Activated naive CD4-positive, alpha-beta T cell treated with Interleukin-2 at 50 U/mL for 16 hours (primary cell): ENCODE measurements around the gene CAMSAP2.

Experiments
- DNase-seq: peaks from one replicate; pipeline ENCODE4 v3.0.0-alpha.2; 2020

CAMSAP2 gene, protein sequence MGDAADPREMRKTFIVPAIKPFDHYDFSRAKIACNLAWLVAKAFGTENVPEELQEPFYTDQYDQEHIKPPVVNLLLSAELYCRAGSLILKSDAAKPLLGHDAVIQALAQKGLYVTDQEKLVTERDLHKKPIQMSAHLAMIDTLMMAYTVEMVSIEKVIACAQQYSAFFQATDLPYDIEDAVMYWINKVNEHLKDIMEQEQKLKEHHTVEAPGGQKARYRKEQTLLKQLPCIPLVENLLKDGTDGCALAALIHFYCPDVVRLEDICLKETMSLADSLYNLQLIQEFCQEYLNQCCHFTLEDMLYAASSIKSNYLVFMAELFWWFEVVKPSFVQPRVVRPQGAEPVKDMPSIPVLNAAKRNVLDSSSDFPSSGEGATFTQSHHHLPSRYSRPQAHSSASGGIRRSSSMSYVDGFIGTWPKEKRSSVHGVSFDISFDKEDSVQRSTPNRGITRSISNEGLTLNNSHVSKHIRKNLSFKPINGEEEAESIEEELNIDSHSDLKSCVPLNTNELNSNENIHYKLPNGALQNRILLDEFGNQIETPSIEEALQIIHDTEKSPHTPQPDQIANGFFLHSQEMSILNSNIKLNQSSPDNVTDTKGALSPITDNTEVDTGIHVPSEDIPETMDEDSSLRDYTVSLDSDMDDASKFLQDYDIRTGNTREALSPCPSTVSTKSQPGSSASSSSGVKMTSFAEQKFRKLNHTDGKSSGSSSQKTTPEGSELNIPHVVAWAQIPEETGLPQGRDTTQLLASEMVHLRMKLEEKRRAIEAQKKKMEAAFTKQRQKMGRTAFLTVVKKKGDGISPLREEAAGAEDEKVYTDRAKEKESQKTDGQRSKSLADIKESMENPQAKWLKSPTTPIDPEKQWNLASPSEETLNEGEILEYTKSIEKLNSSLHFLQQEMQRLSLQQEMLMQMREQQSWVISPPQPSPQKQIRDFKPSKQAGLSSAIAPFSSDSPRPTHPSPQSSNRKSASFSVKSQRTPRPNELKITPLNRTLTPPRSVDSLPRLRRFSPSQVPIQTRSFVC (N-terminal part only)

DNA sequence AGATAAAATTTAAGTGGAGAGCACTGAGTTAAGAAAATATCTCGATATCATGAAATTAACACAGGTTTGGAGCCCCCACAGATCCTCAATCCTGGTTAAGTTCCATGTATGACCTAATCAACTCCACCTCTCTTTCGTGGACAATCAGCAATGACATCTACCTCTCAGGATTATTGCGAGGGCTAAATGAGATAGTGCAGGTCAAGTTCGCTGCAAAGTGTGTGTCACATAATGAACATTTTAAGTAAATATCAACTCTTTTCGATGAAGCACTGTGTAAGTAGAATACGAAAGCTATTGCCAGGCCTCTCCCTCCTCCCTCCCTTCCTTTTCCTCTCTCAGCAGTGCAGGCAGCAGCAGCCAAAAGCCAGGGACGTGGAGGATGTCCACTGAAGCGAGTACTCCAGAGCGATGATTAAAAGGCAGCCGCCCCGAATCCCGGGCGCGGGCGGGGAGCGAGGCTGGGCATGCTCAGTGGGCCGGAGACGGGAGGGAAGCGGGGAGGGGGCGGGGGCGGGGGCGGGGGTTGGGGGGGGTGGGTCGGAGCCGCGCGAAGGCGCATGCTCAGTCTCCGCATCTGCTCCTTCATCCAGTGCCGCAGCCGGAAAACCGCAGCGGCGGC, at the start of gene CAMSAP2:
Gene CAMSAP2, plus strand, starts transcription at position 567 of the 622 bp plus-strand sequence. CDS start 935 bp downstream, outside the sequence.
- peak; percentile 67 for DNase-seq

DNA sequence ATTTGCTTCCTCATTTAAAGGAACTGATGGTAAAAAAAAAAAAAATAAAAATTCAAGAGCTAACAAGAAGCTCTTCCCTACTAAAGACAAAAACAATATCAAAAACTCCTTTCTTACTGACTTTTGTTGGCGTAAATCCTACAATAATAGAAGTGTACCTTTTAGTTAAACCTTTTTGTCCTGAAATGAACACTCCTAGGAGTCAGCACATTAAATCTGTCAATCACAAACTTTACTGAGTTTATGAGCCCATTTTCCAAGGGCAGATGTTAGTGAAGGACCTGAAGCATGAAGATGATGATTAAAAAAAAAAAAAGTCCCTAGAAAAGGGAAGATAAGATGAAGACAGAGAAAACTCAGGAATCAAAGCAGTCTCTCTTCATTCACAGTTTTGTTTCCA, 46.4 kb upstream of the CAMSAP2 start:
- DNase-seq, result no peak

DNA sequence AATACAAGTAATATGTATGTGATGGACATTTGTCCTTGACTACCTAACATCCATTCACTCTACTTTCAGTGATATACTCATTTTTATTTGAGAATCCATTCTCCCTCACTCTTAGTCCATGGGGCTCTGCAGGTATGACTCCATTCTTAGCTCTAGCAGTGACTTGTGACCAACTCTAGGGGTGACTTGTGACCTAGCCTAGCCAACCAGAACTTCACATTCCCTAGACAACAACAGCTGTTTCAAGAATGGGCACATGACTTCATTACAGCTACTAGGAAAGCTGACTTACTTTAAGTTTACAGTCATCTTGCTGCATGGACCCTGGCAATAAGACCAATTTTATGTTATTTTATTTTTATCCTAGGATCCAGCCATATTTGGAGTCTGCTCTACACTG, 45.4 kb upstream of the CAMSAP2 start:
- no peak for DNase-seq

DNA sequence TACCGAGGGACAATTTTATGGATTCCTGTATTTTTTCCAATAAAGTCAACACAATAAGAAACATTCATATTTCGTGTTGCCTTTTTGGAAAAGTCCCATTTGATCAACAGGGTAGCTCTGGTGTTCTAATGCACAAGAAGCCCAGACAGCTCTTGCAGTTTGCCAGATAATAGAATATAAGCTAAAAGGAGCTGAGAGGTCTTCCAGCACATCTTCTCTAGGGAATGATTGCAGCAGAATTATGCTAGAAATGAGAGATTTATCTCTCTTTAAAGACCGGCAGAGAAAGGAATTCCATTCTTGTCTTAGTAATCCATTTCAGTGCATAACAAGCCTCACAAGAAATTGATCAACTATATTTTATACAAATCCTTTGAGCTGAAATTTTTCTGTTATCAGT, 44.0 kb upstream of the CAMSAP2 start:
- DNase-seq, result no peak

DNA sequence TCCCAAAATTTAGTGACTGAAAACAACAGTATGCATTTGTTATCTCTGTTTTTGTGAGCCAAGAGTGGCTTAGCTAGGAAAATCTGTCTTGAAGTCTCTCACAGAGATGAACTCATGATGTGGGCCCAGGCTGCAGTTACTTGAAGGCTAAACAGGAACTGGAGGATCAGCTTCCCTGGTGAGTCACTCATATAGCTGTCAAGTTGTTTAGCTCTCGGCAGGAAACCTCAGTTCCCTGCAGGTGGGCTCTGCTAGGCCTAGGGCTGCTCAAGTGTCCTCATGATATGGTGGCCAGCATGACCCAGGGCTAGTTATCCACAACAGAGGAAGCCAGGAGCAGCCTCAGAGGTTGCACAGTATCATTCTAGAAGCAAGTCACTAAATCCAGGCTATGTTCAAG, 38.8 kb upstream of the CAMSAP2 start:
- no peak for DNase-seq

DNA sequence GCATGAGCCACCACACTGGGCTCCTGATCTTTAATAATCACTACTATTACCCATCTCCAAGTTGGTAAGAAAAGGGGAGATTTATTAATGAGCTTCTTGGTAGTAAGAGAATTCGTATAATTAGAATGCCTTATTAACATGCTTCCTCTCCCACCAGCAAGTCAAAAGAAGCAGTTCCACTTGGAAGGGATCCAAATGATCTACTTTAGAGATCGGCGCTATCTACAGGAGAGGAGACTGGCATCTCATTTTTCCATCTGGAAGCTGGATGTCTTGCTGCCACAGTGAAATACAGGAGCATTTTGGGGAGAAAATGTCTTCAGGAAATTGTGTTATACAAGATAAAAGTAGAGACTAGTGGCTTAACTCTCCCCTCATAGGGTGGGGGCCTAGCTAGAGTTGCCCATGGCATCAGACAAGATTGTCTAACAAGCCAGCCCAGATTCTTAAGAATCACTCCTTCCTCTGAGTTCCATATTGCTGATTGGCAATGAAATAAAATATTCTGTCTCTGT, 33.6 kb upstream of the CAMSAP2 start:
- no peak for DNase-seq

DNA sequence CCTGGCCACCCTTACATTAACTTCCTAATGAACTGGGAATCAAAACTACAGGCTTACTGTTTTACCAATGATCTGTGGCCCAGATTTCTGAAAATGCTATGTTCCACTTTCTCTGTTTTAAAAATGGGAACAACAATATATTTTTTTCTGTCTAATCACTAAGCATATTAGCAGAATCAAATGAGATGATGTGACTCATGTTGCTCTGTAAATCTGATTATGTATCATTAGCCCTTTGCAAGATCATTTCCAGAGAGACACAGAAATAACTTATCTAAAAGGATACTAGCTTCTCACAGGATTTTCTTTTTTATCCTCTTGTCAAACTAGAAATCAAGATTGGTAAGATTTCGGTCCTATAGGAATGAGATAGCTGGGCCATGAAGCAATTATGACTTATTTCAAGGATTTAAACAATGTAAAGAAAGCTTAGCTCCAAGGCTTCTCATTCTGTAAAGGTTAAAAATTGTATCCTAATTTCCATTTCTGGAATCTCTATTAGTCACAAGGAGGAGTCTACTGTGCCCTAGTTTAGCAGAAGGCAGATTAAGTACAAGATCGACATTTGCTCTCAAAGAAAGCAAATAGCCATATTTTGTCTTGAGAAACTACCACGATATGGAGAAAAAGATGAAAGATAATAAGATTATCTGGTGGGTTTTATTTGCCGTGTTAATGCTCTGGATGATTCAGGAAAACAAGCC, 32.4 kb upstream of the CAMSAP2 start:
- DNase-seq, result no peak

DNA sequence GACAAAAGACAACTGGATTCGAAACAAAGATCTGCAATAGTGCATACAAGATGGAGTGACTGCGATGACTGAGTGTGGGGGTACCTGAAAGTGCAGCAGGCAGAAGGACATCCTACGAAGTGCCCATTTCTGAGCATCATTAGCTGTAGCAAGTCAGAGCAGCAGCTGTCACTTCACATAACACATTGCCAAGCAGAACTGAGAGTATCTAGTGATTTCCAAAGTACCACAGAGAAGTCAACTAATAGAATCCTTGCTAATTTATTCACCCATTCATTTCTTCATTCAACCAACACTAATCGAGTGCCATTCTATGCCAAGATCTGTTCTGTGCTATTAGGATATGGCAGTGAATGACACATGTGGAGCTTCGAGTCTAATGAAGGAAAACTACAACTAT, 31.6 kb upstream of the CAMSAP2 start:
- DNase-seq, result no peak

DNA sequence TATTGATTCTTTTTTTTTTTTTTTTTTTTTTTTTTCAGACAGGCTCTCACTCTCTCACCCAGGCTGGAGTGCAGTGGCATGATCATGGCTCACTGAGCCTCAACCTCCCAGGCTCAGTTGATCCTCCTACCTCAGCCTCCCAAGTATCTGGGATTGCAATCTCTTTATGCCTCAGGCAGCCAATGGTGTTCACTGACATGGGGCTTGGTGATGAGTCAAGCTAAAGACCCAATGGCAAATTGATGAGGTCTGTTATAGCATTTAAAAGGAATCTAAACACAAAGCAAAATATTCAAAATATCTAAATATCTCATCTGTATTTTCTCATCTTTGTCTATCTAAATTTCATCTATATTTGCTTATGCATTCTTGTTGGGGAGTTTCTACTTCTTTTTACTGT, 30.5 kb upstream of the CAMSAP2 start:
- DNase-seq, result no peak

DNA sequence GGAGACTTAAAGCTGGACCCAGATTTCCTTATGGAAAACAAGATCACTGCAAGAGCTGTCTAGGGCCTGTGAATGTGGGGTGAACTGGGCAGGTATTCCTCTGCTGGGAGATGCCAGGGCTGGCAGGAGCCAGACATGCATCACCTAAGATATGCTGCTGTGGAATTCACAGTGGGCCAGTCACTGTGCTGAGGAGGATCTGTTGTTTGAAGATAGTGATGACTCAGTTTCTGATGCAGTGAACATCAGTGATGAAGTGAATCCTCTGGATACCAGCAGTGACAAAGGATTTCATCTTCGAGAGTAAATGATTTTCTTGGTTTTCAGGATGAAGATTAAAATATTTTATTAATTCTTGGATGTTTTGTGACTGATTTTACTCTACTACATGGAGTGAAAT, 29.9 kb upstream of the CAMSAP2 start:
- no peak for DNase-seq

DNA sequence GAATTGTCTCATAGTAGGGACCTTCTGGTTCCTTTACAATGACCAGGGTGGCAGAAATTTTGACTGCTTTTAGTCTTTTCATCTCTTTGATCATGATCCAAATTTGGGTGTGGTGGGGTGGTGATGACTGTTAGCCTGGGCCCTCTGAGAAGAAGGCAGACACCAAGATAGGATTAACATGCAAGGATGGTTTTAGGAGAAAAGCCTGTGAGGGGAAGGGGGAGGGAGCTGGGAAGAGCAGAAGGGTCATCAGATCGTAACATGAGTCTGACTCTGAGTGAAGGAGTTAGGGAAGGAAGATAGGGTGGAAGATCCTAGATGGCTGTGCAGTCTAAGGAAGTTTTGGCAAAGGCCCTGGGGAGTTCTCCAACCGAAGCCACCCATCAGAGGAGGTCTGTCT, 28.5 kb upstream of the CAMSAP2 start:
- no peak for DNase-seq

DNA sequence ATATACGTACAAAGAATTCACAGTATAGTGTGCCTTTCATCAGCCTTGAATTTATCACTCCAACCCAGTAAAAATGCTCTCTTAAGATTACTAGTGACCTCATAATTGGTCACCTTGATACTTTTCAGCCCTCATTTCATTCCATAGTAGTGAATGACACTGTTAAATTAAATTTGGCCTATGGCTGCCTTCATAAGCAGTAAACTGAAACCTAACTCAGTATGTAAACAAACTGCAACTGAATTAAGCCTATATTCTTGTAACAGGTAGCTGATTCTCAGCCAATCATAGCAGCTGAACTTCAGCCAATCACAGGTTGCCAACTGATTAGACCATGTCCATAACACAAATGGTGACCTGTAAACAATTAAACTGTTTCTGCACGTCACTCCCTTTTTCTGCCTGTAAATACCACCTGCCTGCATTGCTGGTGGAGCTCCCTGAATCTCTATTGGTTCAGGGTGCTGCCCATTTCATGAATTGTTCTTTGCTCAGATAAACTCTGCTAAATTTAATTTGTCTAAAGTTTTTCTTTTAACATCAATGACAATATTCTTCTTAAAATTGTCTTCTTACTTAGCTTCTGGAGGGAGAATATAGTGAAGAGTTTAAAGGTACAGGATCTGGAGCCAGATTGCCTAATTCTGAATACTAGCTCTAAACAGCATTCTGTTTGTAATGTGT, 24.0 kb upstream of the CAMSAP2 start:
- DNase-seq, result no peak

DNA sequence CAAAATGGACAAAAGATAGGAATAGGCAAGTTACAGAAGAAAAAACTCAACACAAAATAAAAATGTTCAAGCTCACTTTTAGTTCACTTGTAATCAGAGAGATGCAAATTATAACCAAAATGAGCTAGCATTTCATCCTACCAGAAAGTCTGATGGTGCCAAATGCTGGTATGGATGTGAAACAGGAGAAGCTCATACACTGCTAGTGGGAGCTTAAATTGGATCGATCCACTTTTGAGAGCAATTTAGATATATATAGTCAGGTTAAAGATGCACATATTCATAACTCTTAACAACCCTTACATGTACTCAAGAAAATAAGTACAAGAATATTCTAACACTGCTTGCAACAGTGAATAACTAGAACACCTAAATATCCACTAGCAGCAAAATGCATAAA, 18.5 kb upstream of the CAMSAP2 start:
- DNase-seq, result no peak

DNA sequence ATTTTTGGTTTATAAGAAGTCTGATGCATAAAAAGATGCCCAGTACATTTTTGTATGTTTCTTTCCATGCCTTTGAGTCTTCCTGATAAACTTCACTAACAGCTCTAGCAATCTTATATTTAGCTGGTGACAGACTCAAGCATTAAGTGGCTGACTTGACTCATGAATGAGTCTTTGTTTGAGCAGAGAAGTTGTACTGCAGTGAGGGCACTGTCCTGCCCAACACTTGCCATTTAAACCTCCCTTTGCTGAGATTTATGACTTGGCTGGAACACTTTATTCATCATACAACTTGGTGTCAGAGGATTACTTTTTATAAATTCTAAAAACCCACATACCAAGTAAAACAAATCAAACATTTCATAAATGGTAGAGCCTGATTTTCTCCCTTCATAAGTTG, 14.6 kb upstream of the CAMSAP2 start:
- no peak for DNase-seq

DNA sequence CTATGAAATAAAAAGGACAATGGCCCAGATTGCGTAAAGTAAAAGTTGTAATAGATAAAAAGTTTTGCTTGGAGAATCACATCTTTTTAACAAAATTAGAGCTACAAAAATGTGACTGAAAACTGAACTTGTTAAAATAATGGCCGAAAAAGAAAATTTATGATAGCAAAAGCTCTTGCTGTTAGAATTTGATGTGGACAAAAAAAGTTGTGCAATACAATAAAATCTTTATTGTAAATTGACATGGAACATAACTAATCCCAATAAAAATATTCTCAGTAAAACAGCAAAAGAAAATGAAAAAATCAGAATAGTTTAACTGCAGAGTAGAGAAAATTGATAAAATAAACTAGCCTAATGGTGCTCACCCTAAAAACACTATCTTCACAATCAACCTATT, 11.4 kb upstream of the CAMSAP2 start:
- no peak for DNase-seq

DNA sequence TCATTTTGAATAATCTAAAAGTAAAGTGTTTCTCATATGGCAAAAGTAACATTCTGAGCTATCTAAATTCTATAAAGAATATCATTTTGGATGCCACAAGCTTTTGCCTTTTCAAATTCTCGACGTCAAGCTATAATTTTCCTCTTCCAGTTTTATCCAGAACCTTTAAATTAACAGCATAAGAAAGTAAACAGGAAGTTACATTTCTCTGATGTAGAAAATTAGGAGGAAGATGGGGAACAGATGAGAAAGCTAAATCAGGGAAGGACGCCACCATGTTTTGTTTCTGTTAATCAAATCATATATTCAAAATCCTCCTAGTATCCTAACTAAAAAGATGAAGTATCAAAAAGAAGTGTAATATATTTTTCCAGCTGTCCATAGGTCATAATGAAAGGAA, 8.8 kb upstream of the CAMSAP2 start:
- no peak for DNase-seq

DNA sequence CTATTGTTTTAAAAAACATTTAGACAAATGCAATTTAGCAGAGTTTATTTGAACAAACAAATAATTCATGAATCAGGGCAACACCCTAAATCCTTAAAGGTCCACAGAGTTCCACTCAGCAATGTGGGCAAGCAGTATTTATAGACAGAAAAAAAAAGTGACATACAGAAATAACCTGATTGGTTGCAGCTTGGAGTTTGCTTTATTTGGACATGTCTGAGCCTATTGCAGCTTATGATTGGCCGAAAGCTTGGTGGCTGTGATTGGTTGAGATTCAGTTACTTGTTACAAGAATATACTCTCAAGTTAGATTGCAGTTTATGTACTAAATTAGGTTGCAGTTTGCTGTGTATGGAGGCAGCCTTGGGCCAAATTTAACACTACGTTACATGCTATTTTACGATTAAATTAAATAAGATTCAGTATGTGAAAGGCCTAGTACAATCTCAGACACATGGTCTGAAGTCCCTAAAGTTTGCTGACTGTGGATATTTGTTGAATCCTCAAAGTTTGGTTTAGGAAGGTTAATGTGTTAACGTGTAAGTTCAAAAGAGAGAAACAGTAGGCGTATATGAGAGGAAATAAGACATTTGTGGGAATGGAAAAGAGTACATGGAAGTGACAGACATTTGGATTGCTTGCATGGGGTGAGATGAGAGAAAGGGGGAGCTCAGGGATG, 6.9 kb upstream of the CAMSAP2 start:
- DNase-seq, result no peak

DNA sequence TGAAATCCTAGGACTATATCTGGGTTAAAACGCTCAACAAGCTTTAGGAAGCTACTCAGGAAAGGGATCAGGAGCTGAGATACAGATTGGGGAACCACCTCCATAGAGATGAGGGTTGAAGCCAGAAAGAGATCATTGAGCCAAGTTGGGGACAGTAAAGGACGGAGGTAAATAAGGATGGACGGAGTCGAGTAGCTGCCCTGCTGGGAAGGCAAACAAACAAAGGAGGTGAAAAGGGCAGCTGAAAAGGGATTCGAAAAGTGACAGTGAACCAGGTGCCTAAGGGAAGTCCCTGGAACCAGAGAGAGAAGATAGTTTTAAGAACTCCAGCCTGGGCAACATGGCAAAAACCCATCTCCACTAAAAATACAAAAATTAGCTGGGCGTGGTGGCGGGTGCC, 6.3 kb upstream of the CAMSAP2 start:
- DNase-seq, result no peak

DNA sequence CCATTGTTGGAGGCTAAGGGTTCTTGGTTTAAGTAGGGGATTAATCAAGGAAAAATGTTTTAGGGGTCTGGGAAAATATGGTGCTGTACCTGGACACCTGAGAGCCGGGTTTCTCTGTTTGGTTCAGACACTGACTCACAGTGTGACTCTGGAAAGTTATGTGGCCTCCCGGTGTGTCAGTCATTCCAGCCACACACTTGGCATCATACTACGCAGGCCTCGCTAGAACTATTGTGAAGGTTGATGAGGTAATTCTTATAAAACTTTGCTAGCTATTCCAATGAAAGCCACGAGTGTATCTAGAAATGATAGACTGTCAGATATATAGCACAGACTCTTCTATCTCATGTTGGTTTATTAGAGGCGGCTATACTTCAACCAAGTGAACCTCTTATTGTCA, 4.8 kb upstream of the CAMSAP2 start:
- DNase-seq, result peak; percentile 13

DNA sequence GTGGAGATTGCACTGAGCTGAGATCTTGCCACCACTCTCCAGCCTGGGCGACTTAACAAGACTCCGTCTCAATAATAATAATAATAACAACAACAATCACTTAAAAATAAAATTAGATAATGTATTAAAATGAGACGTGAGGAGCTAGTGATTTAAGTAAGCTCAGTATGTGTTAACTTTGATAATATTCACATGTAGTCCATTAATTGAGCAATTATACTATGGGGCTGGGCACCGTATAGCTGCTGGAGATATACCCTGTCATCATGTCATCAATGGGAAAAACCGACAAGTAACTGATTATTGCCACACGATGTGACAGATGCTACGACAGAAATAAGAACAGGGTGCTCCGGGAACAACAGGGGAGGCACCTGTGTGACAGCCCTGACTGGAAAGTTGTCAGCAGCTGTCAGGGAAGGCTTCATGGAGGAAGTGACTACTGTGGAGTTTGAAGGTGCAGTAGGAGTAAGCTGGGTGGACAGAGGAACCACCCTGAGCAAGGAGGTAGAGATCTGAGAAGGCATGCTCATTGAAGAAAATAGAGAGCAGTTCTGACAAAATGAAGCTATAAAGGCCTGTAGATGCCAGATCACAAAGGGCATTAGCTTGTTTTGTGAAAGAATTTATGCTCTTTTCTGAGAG, 924 bp upstream of the CAMSAP2 start:
- DNase-seq, result no peak
